ENCODE data around the gene RAN.
"Not testable (repeated sequence)": the region's sequence is repeated elsewhere in the genome, so short reads cannot be mapped to it uniquely, and the experiment has no call there.

The RAN gene

GRCh38 chr12:130849561-130850417 is 22.1 kb upstream of the RAN start:
- no peak for FAIRE-seq

- FAIRE-seq, result no peak
Measured at GRCh38 chr12:130850418-130851021, 21.3 kb upstream of the RAN start.

- FAIRE-seq, result no peak
Measured at GRCh38 chr12:130856088-130856487, 15.8 kb upstream of the RAN start.

- no peak for FAIRE-seq
Measured at GRCh38 chr12:130858084-130858483, 13.8 kb upstream of the RAN start.

GRCh38 chr12:130859161-130859560 is 12.7 kb upstream of the RAN start:
- no peak for FAIRE-seq

- no peak for FAIRE-seq
Measured at GRCh38 chr12:130860311-130860710, 11.6 kb upstream of the RAN start.

GRCh38 chr12:130862161-130862560 is 9.7 kb upstream of the RAN start:
- no peak for FAIRE-seq

GRCh38 chr12:130862771-130863170 is 9.1 kb upstream of the RAN start:
- FAIRE-seq, result not testable (repeated sequence)

GRCh38 chr12:130863298-130863697 is 8.6 kb upstream of the RAN start:
- no peak for FAIRE-seq

GRCh38 chr12:130868412-130868811 is 3.5 kb upstream of the RAN start:
- FAIRE-seq, result no peak

- no peak for FAIRE-seq
Measured at GRCh38 chr12:130870442-130871285, 1.2 kb upstream of the RAN start.

GRCh38 chr12:130872179-130873096 is 572 bp downstream of the RAN start:
- no peak for FAIRE-seq

- FAIRE-seq, result no peak
Measured at GRCh38 chr12:130873106-130873795, 1.4 kb downstream of the RAN start.

- no peak for FAIRE-seq
Measured at GRCh38 chr12:130873825-130874224, 2.0 kb downstream of the RAN start.

GRCh38 chr12:130874696-130875095 is 2.8 kb downstream of the RAN start:
- FAIRE-seq, result no peak

GRCh38 chr12:130875193-130875592 is 3.3 kb downstream of the RAN start:
- no peak for FAIRE-seq

GRCh38 chr12:130875708-130876107 is 3.8 kb downstream of the RAN start:
- FAIRE-seq, result not testable (repeated sequence)

- no peak for FAIRE-seq
Measured at GRCh38 chr12:130876297-130876696, 4.4 kb downstream of the RAN start.

- FAIRE-seq, result no peak
Measured at GRCh38 chr12:130876758-130877157, 4.9 kb downstream of the RAN start.

- peak; percentile 19 for FAIRE-seq
Measured at GRCh38 chr12:130877333-130877732, 5.5 kb downstream of the RAN start.

Data from G401.6 (cell line).